NCI-H146 treated with DMSO at 0.1 percent for 48 hours (cell line): Measurements from ENCODE around the gene RING1.

Experiments
- DNase-seq: peaks from one replicate; lab custom pipeline; 2025; ENCODE audit not compliant: unreplicated experiment; lab: John Stamatoyannopoulos, UW

The RING1 gene

GRCh38 chr6:33171880-33172687, 36.2 kb upstream of the RING1 start:
- no peak for DNase-seq

DNA sequence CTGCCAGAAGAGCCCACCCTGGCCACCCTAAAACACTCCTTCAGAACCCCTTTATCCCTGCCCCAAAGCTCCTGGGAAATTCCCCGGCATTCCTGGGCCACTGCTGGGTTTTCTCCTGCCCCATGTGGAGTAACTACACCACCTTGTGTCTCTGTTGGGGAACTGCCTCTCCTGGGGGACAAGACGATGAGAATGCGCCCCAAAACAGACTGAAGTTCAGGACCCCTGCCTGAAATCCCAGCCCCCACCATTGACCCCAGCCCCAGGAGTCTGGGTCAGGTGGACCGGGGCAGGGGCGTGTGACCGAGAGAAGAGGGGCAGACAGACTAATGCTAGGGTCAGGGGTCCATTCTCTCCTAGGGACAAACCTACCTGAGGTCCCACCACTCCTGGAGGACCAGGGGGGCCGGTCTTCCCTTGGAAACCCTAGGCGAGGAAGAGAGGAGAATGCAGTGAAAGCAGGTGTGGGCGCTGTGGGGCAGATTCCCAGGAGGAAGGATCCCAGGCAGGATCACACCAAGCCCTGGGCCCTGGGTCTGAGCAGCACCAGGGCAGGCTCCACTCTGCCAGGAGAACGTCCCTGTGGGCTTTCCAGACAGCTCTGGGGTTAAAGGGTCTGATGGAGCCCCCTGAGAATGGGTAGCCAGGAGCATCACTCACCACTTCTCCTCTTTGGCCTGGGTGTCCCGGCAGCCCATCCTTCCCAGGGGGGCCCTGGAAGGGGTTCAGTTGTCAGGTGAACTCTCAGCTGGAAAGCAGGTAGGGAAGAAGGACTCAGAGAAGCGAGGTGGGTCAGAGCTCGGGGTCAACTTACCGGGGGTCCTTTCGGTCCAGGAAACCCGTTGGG, 35.4 kb upstream of the RING1 start:
- no peak for DNase-seq

- DNase-seq = no peak
These were observed 34.6 kb upstream of the RING1 start for GRCh38 chr6:33173535-33174180.

DNA sequence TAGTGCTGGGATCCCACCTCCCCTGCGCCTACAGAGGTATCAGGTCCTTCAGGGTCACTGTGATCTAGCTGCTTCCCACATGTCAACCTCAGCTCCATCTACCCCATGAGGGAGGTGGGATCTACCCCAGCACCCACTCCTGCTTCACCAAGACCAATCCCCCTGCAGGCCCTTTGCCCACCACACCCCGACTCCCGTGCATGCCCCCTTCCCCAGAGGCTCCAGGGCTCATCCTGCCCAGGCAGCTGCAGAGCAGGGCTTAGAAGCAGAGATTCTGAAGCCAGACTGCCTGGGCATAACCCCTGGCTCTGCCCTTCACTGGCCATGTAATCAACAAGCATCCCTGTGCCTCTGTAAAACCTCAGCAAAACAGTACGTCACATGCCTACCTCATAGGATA, 33.5 kb upstream of the RING1 start:
- no peak for DNase-seq

- no peak for DNase-seq
These were observed 32.7 kb upstream of the RING1 start for GRCh38 chr6:33175436-33176069.

- no peak for DNase-seq
These were observed 31.4 kb upstream of the RING1 start for GRCh38 chr6:33176906-33177305.

DNA sequence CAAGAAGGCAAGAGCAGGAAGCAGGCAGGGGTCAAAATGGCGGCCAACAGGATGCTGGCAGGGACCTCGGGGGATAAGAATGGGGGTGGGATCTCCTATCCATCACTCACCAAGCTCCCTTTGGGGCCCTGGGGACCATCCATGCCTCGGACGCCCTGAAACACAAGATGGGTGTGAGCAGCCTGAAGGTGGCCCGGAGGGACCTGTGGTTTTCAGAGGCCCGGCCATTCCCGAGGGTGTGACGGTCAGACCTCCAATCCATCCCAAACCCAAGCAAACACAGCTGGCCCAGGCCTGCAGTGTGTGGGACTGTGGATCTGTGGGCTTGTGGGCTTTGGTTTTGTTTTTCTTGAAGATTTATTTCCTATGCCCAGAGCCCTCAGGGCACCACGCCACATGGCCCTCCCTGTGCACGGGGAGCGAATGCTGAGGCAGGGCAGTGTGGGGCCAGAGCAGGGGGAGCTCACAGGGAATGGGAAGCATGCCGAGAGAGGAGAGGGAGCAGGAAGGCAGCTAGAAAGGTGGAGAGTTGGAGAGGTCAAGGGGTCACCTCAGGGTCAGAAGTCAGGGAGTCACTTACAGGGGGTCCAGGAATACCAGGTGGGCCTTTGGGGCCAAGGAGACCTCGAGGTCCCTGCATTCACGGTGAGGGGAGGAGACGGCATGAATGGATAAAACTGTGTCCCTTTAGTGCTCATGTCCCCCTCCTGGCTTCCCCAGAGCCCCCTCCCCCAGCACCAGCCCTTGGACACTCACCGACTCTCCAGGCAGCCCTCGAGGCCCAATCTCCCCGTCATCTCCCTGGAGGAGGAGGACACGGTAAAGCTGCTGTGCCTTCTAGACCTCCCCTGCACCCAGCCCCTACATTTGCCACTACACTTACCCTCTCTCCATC, 30.5 kb upstream of the RING1 start:
- DNase-seq = no peak

GRCh38 chr6:33178755-33179475, 29.4 kb upstream of the RING1 start:
- no peak for DNase-seq

GRCh38 chr6:33181141-33181540, 27.2 kb upstream of the RING1 start:
- DNase-seq = no peak

DNA sequence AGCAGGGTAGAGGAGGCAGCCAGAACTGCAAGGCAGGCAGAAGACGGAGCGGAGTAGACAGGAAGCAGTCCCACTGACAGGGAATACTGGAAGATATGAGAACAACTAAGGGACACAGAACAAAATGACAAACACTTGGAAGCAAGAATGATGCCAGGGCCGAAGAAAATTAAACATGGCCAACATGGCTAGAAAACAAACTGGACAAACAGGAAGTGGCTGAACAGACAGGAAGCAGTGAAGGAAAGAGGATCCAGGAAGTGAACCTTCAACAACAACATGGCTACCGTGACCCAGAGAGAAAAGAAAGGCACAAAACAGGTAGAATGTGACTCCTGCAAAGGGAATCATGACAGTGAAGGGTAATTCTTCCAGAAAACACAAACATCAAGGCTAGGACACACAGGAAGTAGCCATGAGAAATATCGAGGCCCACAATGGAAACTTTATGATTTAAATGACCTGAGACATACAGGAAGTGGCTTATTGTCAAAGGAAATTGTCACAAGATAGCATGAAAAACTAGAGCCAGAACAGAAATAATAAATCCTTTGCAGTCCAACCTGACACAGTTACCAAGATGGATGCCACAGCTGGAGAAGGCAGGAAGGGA, 25.1 kb upstream of the RING1 start:
- DNase-seq = no peak

DNA sequence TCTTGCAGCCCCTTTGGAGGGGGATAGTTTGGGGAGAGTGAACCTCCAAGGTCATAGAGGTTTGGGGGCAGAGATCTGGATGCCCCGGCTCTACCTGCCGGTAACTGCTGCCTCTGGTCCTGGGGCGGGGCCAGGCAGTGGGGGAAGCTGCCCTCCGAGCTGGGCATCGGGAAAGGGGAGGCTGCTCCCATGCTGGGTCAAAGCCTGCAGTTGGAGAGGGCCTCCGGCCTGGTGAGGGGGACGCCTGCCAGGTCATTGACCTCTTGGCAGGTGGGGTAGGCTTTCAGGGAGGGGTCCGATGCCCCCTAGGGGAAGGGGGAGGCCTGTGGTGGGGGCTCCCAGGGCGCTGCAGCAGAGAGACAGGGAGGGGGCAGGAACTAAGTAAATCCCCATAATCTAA, 23.1 kb upstream of the RING1 start:
- no peak for DNase-seq

DNA sequence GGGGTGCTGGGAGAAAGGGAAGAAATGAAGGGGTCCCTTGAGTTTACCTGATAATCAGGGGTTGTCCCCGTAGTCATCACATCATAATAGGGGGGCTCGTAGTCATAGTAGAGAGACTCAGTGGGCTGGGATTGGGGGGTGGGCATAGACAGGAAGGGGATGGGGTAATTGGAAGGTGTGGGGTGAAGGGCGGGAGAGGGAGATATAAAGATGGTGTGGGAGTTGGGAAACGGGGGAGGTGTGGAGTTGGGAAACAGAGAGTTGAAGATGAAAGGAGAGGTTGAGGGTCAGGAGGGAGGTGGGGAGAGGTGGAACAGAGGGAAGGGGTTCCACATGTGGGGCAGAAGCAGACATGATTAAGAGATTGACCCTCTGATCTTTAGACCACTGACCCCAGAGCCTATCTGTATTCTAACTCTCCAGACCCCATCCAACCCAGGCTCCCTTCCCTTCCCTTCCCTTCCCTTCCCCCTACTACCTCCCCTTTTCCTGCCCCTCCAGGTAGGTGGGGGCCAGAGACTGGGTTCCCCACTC, 22.6 kb upstream of the RING1 start:
- no peak for DNase-seq

DNA sequence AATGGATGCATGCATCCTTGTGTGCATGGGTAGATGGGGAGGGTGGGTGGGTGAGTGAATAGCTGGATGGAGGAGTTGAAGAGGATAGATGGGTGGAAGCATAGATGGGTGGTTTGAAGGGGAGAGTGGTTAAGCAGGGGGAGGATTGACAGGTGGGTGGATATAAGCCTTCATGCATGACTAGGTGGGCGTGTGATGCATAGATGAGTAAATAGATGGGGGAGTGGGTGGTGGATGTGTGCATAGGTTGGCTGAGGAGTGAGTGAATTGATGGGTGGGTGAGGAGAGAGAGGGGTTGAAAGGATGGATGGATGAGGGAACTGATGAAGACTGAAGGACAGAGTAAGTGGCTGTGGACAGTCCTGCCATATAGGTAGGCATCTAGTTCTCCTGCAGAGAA, 20.5 kb upstream of the RING1 start:
- no peak for DNase-seq

GRCh38 chr6:33189164-33189563, 19.1 kb upstream of the RING1 start:
- no peak for DNase-seq

GRCh38 chr6:33189625-33190448, 18.5 kb upstream of the RING1 start:
- DNase-seq = no peak

DNA sequence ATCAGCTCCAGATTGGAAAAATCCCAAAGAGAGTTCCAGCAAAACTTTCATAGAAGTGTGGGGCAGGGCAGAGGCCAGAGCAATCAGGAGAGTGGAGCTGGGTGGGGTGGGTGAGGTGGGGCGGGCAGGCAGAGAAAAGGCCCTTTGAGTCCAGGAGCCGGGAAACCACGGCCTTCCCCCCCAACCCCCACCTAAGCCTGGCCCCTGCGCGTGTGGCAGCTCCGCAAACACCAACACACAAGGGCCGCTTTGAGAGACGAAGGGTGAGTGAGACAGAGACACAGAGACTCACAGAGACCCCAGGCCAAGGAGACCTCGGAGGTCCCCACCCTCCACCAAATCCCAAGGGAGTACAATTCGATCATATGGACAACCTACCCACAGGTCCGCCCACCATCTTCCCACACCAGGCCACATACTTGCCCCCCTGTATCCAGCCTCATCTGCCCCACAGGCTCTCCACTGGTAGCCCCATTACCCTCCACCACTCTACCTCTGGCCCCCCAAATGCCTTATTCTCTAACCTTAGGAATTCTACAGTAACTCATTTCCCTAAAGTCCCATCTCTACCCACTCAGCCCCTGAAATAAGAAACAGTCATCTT, 17.7 kb upstream of the RING1 start:
- DNase-seq = no peak

GRCh38 chr6:33191383-33192104, 16.8 kb upstream of the RING1 start:
- DNase-seq = no peak
